H1 (cell line): Measurements from ENCODE around the gene ILF3.

Experiments
- ASH2L ChIP-seq: fragments of 200-600, 300-600 bp; sonication (generic); IDR thresholded peaks from one replicate; pipeline ENCODE4 v1.7.1; 2017; ENCODE audit warnings: low read length
- CTCF ChIP-seq, 3 experiments: IDR thresholded peaks; 1 replicate in 2 of 3; 2 replicates in 1 of 3; pipeline versions ENCODE4 v1.5.1 to v1.6.1; 2011; ENCODE audit warnings: low read length in 3 of 3, mild to moderate bottlenecking in 3 of 3, inconsistent platforms in 2 of 3, low read depth in 1 of 3, moderate library complexity in 1 of 3; ENCODE audit not compliant: insufficient read depth in 1 of 3; ENCODE audit errors: control extremely low read depth in 1 of 3
- EZH2 ChIP-seq: fragments of 200-600 bp; sonication (generic); IDR thresholded peaks from 2 replicates; pipeline ENCODE4 v1.7.1; 2012; ENCODE audit warnings: low read depth, mild to moderate bottlenecking, moderate library complexity, low read length, inconsistent platforms; ENCODE audit not compliant: severe bottlenecking
- HDAC2 ChIP-seq, 2 experiments: fragments of 300-600 bp in 1 of 2; sonication (generic) in 1 of 2; IDR thresholded peaks; 2 replicates each; pipeline ENCODE4 v1.6.1; 2011 to 2012; ENCODE audit warnings: low read depth in 2 of 2, low read length in 2 of 2, mild to moderate bottlenecking in 2 of 2, moderate library complexity in 2 of 2, borderline replicate concordance in 1 of 2, inconsistent platforms in 1 of 2
- NRF1 ChIP-seq: IDR thresholded peaks from 2 replicates; pipeline ENCODE4 v1.6.1; 2011; ENCODE audit warnings: mild to moderate bottlenecking, low read depth, low read length, improper control_type of control experiment
- TAF7 ChIP-seq: optimal IDR thresholded peaks from 2 replicates; pipeline ENCODE3; 2011; ENCODE audit warnings: low read depth, mild to moderate bottlenecking, inconsistent platforms, low read length, moderate library complexity, borderline replicate concordance
- TBP ChIP-seq: IDR thresholded peaks from 2 replicates; pipeline ENCODE4 v1.6.1; 2011; ENCODE audit warnings: low read depth, low read length, improper control_type of control experiment
- ZNF274 ChIP-seq: IDR thresholded peaks from 2 replicates; pipeline ENCODE4 v1.7.0; 2012; ENCODE audit warnings: low read length, borderline replicate concordance; ENCODE audit errors: extremely low read depth

DNA sequence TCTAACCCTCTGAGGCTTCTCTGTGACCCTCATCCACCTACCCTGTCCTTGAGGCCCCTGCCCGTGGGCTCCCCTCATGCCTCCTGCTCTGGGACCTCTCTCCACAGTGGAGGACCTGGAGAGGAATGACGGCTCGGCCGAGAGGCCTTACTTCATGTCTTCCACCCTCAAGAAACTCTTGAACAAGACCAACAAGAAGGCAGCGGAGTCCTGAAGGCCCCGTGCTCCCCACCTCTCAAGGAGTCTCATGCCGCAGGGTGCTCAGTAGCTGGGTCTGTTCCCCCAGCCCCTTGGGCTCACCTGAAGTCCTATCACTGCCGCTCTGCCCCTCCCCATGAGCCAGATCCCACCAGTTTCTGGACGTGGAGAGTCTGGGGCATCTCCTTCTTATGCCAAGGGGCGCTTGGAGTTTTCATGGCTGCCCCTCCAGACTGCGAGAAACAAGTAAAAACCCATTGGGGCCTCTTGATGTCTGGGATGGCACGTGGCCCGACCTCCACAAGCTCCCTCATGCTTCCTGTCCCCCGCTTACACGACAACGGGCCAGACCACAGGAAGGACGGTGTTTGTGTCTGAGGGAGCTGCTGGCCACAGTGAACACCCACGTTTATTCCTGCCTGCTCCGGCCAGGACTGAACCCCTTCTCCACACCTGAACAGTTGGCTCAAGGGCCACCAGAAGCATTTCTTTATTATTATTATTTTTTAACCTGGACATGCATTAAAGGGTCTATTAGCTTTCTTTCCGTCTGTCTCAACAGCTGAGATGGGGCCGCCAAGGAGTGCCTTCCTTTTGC, 10.8 kb upstream of the ILF3 start:
- TF ChIP-seq ZNF274 (no peak), CTCF (IDR thresholded peaks at IDR 0.05; ENCODE audit: control extremely low read depth in 1 of 3, insufficient read depth in 1 of 3, low read depth in 1 of 3, low read length in 3 of 3) (no peak), NRF1 (no peak), TBP (no peak), EZH2 (no peak), HDAC2 (IDR thresholded peaks at IDR 0.05; ENCODE audit: borderline replicate concordance in 1 of 2, low read depth in 2 of 2, low read length in 2 of 2) (no peak), ASH2L (no peak), TAF7 (no peak)
